HG02852 (cell line): Measurements from ENCODE around the gene PLEKHM1.
A peak's percentile ranks its signal among the peaks of the same experiment; 100 is the strongest.
"Not testable (repeated sequence)": the region's sequence is repeated elsewhere in the genome, so short reads cannot be mapped to it uniquely, and the experiment has no call there.

Source experiments
- ATAC-seq: cut with Tn5 transposase; IDR thresholded peaks from one replicate; pipeline ENCODE4 v1.9.1; 2021; ENCODE audit warnings: mild to moderate bottlenecking, moderate library complexity; ENCODE audit not compliant: unreplicated experiment

The PLEKHM1 gene

DNA sequence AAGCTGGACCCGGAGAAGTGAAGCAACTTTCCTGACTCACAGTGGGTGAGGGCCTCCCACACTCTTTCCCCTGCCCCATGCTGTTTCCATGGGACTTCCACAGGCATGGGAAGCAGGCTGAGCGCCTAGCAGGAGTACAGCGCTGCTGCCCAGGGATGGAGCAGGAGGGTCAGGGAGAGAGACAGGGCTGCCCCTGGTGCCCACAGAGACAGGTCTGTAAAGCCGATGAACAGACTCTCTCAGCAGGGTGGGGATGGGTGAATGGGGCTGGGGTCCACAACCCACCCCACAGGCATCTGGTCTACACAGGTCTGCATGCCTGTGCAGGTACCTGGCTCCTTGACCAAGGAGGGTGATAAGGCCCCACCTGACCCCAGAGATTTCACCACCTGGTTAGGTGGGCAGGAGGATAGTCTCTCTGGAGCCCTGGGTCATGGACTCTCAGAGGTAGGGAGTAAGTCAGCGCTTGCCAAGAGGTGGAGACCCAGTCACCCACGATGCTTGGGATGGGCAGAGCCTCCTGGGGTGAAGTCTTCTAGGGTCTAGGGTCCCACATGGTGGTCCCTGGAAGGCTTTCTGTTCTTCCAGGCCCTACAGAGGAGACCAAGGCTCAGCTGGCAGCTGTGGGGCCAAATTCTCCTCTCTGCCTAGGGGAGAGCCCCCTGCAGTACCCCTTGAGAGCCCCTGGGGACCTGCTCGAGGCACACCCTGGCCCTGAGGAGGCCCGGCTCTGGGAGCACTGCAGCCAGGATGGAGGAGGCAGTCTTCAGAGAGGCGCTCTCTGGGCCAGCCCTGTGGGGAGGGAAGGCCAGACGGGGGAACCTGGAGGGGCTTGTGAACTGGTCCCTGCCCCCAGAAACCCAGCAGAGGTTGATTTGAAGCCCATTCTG lies 46.9 kb downstream of the PLEKHM1 start:
- ATAC-seq: not testable (repeated sequence)

DNA sequence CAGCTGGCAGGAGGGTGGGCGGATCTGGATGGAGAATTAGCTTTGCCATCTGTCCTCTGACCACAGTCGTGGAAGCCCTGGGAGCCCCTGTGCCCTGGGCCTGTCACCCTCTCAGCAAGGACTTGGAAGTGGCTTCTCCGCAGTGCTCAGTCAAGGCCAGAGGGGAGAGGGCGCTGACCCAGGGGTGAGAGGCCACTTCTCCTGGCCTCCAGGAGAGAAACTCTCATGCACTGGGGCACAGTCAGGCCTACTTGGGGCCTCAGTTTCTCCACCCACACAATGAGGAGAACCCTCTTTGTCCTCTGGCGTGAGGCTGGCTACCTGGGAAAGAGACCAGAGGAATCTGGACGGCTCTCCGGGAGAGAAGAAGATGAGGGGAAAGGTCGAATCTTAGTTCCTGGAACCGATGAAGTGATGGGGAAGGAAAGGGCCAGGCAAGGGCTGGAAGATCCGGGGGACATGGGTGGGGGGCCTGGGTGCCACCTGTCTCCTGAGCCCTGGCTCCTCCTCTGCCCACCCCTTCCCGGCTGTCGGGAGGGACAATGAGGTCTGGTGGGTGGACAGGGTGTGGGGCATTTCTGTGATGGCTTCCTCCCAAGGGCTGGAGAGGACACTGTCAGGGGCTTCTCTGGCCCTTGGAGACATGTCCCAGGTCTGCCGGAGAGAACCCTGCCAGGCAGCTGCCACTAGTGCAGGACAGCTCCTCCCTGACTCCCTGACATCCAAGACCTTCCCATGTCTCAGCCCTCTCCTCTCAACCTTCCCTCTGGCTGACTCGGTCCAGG lies 48.8 kb downstream of the PLEKHM1 start:
- ATAC-seq: no peak

DNA sequence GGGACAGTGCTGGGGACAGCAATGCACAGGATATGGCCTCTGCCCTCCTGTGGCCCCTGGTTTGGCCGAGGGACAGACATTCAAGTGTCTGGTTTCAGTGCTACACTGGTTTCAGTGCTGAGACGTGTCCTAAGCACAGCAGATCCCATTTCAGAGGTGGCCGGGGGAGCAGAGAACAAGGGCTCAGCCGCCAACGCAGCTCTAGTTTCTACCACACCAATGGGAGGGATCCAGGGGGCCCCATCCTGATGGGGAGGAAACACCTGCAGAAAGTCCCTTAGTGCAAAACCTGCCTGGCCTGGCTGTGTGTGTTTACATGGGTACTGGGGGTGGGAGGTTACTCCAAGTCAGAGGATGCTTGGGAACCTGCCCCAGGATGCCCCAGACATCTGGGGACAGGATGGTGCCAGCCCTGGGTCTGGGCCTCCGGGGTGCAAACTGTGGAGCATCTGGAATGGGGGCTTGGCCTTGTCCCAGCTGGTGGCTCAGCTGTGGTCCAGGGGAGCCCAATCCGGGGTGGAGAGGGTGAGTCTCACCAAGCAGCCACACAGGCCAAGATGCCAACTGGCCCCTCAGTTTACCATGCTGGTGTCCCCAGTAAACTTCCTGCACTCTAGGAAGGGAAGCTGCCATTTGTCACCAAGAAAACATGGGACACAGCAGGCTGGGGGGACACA lies 49.5 kb downstream of the PLEKHM1 start:
- peak; percentile 84 for ATAC-seq

DNA sequence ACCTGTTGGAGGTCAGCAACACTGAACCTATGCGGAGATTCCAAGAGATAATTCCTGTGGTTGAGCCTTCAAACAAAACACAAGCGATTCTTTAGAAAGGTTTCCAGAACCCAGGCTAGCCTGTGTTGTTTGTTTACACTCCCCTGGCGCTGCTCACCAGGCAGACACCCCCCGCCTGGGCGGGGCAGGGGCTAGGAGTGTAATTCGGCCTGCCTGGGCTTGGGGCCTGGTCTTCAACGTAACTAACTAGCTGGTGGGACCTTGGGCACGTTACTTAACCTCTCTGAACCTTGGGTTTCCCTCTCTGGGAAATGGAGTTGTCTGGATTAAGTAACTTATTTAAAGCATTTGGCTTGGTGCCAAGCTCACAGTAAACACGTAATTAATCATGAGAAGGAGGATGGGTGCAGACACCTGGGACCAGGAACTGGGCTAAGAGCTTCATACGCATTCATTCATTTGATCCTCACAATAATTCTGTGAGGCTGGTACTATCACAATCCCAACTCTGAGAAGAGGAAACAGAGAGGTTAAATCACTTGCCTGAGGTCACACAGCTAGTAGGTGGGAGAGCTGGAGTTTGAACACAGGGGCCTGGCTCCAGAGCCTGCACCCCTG lies 50.3 kb downstream of the PLEKHM1 start:
- ATAC-seq: no peak

DNA sequence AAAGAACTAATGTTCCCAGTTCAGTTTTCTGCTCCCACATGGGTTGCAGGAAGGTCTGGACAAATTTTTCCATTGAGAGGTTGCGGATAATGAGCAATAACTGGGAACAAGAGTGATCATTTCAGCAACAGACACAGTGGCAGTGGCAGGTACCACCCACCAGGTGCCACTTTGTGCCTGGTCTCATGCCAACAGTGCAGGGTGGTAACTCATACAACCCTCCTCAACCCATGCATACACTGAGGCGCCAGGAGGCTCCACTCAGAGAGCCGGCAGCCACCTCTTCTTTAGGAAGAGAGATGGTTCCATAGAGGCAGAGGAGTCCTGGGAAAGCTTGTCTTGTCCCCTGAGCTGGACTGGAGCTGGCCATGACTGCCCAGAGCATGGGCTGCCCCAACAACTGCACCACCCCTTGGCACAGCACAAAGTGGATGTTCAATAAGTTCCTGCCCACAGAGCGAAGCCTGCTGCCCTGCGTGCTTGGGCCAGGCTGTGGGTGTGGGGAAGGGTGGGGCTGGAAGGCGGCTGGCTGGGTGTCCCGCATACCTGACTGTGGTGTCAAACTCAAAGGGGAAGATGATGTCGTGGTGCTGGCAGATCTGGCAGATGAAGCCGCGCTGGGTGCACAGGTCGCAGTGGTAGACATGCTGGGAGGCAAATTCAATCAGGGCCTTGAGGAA lies 51.5 kb downstream of the PLEKHM1 start:
- ATAC-seq: no peak

DNA sequence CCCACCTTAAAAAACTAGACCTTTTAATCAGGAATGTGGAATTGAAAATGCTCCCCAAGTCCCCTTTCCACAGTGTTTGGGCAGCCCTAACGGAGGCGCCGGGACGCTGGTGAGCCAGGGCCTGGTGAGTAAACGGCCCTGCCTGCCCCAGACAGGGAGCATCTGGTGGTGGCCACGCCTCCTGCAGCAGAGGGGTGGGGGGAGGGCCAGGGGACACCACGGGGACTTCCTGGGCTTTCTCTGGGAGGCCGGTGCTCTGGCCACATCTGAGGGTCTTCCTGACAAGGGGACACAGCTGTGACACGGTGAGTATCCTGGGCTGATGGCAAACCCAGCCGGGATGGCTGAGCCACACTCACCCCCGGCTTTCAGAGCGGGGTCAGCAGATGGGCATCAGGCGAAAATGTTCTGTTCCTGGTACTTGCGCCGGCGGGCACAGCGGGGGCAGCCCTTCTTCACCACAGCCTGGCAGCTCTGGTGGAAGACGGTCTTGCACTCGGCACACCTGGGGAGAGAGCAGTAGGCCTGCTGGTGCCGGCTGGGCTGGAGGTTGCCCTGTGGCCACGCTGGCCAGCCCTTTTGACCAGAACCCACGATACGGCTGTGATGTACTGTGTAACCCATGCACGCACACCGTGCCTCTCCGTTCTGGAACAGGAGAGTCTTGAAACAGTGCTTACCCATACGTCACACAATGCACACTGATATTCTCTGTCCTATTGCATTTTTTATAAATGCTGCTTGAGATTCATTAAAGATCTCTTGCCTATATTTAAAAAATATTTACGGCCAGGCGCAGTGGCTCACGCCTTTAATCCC lies 52.8 kb downstream of the PLEKHM1 start:
- ATAC-seq: no peak

DNA sequence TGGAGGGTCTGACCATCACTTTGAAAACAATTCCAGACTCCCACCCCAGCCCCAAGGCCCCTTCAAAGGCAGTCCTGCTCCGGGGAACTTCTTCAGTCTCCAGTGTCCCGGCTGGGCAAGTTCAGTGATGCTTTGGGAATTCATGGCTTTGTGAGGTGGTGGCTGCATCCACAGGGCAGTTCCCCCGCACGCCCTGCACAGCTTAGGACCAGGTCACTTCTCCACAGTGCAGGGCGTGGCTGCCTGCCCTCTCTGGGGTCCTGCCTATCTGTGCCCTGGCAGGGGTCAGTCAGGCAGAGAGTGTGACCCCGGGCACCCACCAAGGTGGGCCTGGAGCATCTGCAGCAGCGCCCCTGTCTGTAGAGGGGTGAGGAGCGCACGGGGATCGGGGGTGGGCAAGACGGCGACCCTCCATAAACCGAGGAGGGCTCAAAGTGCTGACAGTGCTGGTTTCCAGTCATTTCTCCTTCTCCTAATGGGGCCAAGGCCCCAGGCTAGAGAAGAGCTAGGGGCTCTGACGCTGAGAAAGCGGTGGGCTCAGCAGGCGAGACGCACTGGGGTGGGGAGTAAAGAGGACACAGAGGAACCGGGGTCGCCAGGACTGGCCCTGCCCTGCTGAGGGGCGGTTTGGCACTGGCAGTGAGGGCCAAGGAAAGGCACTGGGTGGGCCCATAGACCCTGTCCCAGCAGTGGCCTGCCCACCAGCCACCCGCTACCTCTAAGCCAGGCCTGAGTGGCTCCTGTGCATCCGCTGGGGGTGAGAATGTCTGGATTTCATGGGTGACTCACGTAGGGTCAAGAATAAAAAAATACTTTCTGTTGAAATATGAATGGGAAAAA lies 53.7 kb downstream of the PLEKHM1 start:
- ATAC-seq: no peak

DNA sequence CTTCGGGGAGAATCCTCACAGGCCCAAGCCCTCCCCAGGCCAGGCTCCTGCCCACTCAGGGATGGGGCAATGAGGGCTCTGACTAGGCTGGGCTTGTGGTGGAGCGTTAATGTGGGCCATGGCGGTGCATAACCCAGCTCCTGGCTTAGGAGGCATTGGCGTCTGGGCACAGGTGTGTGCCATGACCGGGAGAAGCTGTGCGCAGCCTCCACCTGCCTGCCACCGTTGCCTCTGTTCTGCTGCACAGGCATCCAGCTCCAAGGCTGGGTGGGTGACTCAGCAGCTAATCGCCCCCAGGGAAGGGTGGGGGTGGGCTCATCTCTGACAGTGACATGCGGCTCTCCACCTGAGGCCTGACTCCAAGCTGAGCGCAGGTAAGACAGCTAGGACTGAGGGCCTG lies 54.4 kb downstream of the PLEKHM1 start:
- no peak for ATAC-seq

DNA sequence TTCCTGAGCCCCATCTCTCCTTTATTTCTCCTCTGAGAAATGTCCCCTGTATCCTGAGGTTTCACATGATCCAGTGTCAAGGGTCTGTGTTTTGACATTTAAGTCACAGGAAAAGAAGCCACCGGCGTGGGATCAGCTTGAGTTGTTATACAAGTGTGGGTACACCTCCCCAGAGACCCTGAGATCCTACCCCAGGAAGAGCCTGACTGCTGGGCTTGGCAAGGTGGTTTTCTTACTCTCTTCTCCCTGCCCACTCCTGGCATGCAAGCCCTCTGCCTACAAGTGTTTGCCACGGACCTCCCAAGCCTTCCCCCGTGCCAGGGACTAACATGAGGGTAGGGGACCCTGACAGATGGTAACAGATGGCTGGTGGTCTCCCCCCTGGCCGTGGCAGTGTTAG lies 55.0 kb downstream of the PLEKHM1 start:
- ATAC-seq: no peak

DNA sequence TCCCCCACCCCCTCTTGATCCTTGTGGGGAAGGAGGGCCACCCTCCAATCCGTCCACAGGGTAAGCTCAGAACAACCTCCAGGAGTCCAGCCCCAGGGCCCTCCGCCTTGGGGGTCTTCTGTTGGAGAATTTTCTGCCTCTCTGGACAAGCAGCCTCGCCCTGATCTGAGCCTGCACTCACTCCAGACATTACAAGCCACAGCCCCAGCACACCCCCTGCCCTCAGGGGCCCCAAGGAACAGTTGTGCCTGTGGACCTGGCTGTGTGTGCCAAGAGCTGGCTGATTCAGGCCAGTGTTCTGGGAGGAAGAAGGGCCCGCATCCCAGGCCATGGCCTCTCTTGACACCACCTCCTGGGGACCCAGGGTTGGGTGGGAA lies 57.4 kb downstream of the PLEKHM1 start:
- no peak for ATAC-seq

DNA sequence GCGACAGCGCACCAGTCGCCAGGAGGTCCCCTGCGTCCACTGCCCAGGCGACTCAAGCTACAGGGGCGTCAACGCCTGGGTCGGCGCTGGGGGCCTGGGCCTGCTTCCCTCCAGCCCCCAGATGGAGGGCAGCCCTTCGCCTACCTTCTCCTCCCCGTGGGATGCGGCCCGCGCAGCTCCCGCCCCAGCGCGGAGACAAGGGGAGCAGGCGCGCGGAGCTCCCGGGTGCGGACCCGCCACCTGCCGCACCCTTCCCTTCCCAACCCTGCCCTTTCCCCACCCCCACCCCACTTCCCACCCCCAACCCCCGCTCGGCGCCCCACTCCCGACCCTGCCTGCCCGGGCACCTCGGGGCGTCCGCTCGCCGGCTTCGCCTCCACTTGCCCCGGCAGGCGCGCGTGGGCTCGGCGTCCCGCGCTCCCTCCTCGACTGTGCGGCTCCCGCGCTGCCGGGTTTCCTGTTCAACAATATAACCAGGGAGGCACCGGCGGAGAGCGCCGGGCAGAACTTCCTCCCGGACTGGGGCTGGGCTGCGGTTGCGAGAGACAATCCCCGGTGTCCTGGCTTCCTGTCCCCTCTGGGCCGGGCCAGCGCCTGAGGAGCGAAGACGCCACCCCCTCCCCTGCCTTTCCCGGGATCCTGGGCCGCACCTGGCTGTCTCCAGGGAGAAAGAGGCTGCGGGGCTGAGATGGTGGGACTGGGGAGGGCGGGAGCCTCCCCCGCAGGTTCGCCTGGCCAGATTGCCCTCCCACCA lies 57.9 kb downstream of the PLEKHM1 start, which contains the start of gene ARHGAP27:
TSS of gene ARHGAP27 (minus strand) at position 466 of the 754 bp plus-strand sequence. CDS start 2,591 bp downstream, outside the sequence.
- ATAC-seq: no peak

DNA sequence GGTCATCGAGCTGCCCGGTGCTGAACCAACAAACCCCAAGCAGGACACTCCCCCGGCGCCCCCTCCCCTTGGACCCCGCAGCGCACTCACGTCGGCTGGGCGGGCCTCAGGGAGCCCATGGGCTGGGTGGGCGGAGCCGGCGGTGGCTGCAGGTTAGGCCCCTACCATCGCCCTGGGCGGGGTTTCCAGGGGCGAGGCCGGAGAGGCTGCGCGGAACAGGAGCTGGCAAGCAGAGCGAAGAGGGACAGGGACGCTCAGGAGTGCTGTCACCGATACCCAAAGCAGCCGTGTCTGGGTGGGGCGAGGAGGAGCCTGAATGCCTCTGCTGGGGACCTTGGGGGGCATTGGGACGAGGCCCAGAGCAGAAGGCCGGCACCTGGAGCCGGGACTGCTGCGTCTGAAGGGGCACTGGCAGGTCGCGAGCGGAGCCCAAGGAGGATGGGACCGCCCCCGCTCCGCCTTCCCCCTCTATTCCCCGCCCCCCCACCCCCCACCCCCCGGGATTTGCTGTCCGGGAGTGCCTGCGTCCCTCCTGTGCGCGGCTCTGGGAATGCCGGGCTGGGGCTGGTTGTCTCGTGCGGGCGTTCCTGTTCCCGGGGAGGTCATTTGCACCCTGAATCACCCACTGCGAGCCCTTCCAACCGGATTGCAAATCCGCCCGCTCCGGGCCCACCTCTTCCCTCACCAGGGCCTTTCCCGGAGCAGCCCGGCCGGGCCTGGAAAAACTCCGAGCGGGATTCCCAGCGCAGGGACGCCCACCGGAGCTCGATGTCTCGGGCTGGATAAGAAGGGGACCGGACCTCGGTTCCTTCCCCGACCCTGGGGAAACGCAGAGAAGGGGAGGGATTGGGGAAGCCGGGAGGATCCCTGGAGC lies 58.8 kb downstream of the PLEKHM1 start:
- ATAC-seq: peak; percentile 59

DNA sequence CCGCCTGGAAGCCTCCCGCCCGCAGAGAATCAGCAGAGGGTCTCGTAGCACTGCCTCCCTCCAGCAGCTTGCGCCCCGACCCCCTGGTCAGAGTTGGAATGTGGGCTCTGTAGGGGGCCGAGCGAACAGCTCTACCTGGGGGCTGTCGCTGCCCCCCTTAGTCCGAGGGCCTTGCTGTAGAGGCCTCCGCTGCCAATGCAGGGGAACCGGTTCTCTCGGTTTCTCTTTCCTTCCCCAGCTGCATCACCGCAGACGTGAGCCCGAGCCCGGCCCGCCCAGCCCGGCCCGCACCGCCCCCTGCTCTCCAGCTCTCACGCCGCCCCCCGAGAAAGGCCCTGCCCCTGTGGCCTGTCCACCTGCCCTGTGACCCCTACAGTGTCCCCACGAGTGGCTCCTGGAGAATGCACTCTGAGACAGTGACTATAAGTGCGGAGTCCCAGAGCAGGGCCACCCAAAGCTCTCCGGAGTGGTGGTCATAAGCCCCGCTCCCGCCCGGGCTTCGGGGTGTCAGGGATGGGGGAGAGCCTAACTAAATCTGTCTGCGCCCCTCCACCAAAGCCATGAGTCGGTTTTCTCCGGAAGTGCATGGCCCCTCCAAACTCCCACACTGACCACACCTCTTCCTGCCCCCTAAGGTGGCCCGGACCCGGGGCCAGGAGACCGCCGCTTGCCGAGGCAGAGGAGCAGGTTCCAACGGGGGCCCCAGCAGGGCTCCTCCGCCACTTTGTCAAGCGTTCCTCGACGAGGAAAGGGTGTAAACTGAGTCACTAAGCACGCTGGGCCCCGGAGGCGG lies 59.6 kb downstream of the PLEKHM1 start:
- peak; percentile 29 for ATAC-seq

DNA sequence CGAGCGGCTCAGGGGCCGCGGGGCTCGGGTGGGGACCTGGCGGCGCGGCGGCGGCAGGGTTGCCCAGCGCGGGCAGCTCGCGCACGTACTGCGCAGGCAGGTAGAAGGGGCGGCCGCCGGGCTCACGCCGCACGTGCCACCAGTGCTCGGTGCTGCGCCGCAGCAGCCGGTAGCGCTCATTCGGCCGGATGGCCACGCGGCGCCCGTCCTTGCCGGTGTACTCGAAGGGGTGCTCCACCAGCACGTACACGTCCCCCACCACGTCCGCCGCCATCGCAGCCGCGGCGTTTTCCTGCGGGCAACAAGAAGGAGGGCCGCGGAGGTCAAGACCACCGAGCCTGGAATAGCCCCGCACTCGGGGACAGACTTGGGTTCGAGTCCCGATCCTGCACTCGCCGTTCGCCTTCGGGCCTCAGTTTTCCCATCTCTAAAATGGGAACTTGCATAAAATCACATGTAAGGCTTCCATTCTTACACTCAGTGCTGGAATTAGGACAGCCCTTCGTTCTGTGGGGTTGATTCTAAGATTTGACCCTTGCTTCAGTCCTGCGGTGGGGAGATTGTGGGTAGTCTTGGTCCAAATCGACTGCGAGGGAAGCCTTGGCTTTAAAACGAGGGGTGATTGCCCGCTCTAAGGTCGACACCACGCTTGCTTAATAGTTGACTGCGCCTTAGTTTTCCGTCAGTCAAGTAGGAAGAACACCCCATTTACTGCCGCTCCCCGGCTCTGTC lies 60.3 kb downstream of the PLEKHM1 start:
- no peak for ATAC-seq

DNA sequence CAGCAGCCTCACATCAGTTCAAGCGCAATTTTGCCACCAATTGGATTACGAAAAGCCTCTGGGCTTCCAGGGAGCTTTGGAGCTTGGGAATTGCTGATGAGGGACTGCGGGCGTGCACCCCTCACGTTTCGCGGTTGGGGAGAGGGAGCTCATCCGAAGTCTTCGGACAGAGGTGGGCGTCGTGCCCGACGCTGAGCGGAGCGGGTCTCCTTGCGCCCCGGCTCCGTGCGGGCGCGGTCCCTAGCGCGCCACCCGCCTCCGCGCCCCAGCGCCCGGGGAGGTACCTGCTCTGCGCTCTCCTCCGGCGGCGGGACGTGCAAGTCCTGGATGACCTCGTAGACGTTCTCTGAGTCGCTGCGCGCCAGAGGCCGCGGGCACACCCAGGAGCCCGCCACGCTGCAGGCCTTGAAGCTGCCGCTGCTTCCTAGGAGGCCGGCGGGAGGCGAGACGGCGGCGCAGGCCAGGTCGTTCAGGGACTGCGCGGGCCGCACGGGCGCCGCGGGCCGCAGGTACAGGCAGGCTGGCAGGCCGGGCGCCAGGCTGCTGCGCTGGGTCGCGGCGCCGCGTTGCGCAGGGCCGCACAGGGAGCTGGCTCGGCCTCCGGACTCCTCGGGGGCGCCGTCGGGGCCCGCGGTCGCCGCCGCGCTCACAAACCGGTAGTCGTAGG lies 61.0 kb downstream of the PLEKHM1 start:
- no peak for ATAC-seq
